Liver (tissue), 9 donors: Measurements from ENCODE around the gene ACOXL. TPM values are rescaled to one million over a fixed set of nuclear protein-coding genes. Genes with fewer than 3 reads are reported as not detected.
A peak's percentile ranks its signal among the peaks of the same experiment; 100 is the strongest.

Source experiments
- DNase-seq: peaks from one replicate; pipeline ENCODE4 v3.0.0-alpha.2; 2017; ENCODE audit warnings: low spot score
- H3K27ac ChIP-seq, 2 donors: one replicate each; pipeline ENCODE4 v1.7.0; 2013; ENCODE audit warnings: inconsistent platforms in 2 of 2, low read length in 2 of 2, control low read depth in 1 of 2, low read depth in 1 of 2, mild to moderate bottlenecking in 1 of 2
- H3K27me3 ChIP-seq, 4 donors: one replicate each; pipeline versions ENCODE4 v1.6.1 to v1.7.0; 2013; ENCODE audit warnings: low read length in 3 of 4, inconsistent platforms in 1 of 4, mild to moderate bottlenecking in 1 of 4, moderate library complexity in 1 of 4; ENCODE audit not compliant: control insufficient read depth in 4 of 4, insufficient read depth in 4 of 4
- H3K36me3 ChIP-seq, 4 donors: one replicate each; pipeline versions ENCODE4 v1.6.1 to v1.7.0; 2013; ENCODE audit warnings: low read length in 3 of 4, mild to moderate bottlenecking in 3 of 4, low read depth in 1 of 4, moderate library complexity in 1 of 4; ENCODE audit not compliant: control insufficient read depth in 4 of 4, insufficient read depth in 3 of 4
- H3K4me1 ChIP-seq, 4 donors: one replicate each; pipeline versions ENCODE4 v1.6.1 to v1.7.0; 2013; ENCODE audit warnings: low read length in 3 of 4, mild to moderate bottlenecking in 3 of 4, moderate library complexity in 1 of 4; ENCODE audit not compliant: control insufficient read depth in 4 of 4, insufficient read depth in 4 of 4
- H3K4me3 ChIP-seq, 3 donors: one replicate each; pipeline versions ENCODE4 v1.6.1 to v1.7.0; 2013; ENCODE audit warnings: low read length in 3 of 3, control low read depth in 1 of 3, low read depth in 1 of 3, mild to moderate bottlenecking in 1 of 3
- H3K9ac ChIP-seq, 2 donors: one replicate each; pipeline ENCODE4 v1.7.0; 2013; ENCODE audit warnings: low read length in 2 of 2, mild to moderate bottlenecking in 2 of 2, moderate library complexity in 2 of 2, control low read depth in 1 of 2, low read depth in 1 of 2
- H3K9me3 ChIP-seq, 4 donors: one replicate each; pipeline versions ENCODE4 v1.6.1 to v1.7.0; 2013; ENCODE audit warnings: low read length in 3 of 4; ENCODE audit not compliant: control insufficient read depth in 4 of 4
- CTCF ChIP-seq: fragments of 150-350 bp; IDR thresholded peaks from 2 replicates; pipeline ENCODE4 v1.5.1; 2017; ENCODE audit warnings: improper control_type of control experiment, low read depth, low read length; ENCODE audit not compliant: missing input control
- FOXA1 ChIP-seq: IDR thresholded peaks from 2 replicates; pipeline ENCODE4 v1.6.1; 2016; ENCODE audit warnings: antibody characterized with exemption
- FOXA2 ChIP-seq: IDR thresholded peaks from 2 replicates; pipeline ENCODE4 v1.6.1; 2016; ENCODE audit warnings: antibody characterized with exemption
- GABPA ChIP-seq, 2 donors: IDR thresholded peaks in 1 of 2; conservative IDR thresholded peaks in 1 of 2; 2 replicates each; pipeline ENCODE4 v1.6.1; 2016; ENCODE audit warnings: antibody characterized with exemption in 2 of 2, mild to moderate bottlenecking in 1 of 2, moderate library complexity in 1 of 2
- HNF4A ChIP-seq, 2 donors: conservative IDR thresholded peaks; 2 replicates each; pipeline ENCODE4 v1.6.1; 2016; ENCODE audit warnings: antibody characterized with exemption in 2 of 2, mild to moderate bottlenecking in 2 of 2
- JUND ChIP-seq, 2 donors: IDR thresholded peaks; 2 replicates each; pipeline ENCODE4 v1.6.1; 2016; ENCODE audit warnings: antibody characterized with exemption in 2 of 2
- RAD21 ChIP-seq, 2 donors: IDR thresholded peaks; 2 replicates each; pipeline ENCODE4 v1.6.1; 2016; ENCODE audit warnings: antibody characterized with exemption in 2 of 2, mild to moderate bottlenecking in 2 of 2
- REST ChIP-seq: IDR thresholded peaks from 2 replicates; pipeline ENCODE4 v1.6.1; 2016; ENCODE audit warnings: antibody characterized with exemption, mild to moderate bottlenecking
- SP1 ChIP-seq: IDR thresholded peaks from 2 replicates; pipeline ENCODE4 v1.6.1; 2018; ENCODE audit warnings: antibody characterized with exemption, mild to moderate bottlenecking
- YY1 ChIP-seq: IDR thresholded peaks from 2 replicates; pipeline ENCODE4 v1.6.1; 2016; ENCODE audit warnings: antibody characterized with exemption, mild to moderate bottlenecking
- ZBTB33 ChIP-seq: IDR thresholded peaks from 2 replicates; pipeline ENCODE4 v1.6.1; 2016; ENCODE audit warnings: antibody characterized with exemption
- WGBS: extraction: QIAGEN DNeasy Blood & Tissue Kit; methylation state at CpG from one replicate; pipeline ENCODE4 v1.1.7; 2013; 5-methylcytosine and 5-hydroxymethylcytosine counted together
- polyA plus RNA-seq, 2 donors: library from polyadenylated mRNA; stranded (reverse) in 1 of 2; unstranded in 1 of 2; fragments of 200-250 nt in 1 of 2; fragments of >200 nt in 1 of 2; fragmentation: Nextera tagmentation in 1 of 2; extraction: Ambion mirVana in 1 of 2; gene quantifications; one replicate each; pipeline versions ENCODE4 v1.2.1 to v1.2.3, GENCODE V29; 2013 to 2015
- total RNA-seq, 2 donors: library from RNA; depleted of rRNA; stranded (reverse); fragments of >200 nt; gene quantifications; one replicate each; pipeline ENCODE4 v1.2.3, GENCODE V29; 2014
- donor health status: healthy.
- donor health status: healthy.
- donor health status: healthy.
- donor health status: healthy.
- donor health status: healthy.

Gene ACOXL
- total and polyA plus RNA-seq, 4 donors, result 0.07 TPM; not detected in 3

- no peak for TF ChIP-seq CTCF
- TF ChIP-seq HNF4A (conservative IDR thresholded peaks at IDR 0.05), result no peak
- no peak for TF ChIP-seq RAD21 (IDR thresholded peaks at IDR 0.05)
- no peak for TF ChIP-seq SP1
- no peak for TF ChIP-seq YY1
These were observed 120.3 kb downstream of the ACOXL start (continued) for GRCh38 chr2:110852541-110853263.

GRCh38 chr2:110853516-110853915, 121.1 kb downstream of the ACOXL start:
- Histone ChIP-seq H3K27ac (no peak overlapping the region), H3K4me3 (no peak overlapping the region), H3K27me3 (no peaks in the 10 kb centered on the region), H3K9ac (no peak overlapping the region), H3K36me3 (no peaks in the 10 kb centered on the region), H3K9me3 (no peaks in the 10 kb centered on the region), H3K4me1 (no peaks in the 10 kb centered on the region)
- 34% methylated on average over 5 of the region's 5 CpGs for WGBS
- DNase-seq, result no peak
- TF ChIP-seq REST (no peak), RAD21 (IDR thresholded peaks at IDR 0.05) (peak; percentile 37 to 49), CTCF (peak; percentile 45)

GRCh38 chr2:110853948-110854347, 121.6 kb downstream of the ACOXL start:
- Histone ChIP-seq H3K9ac (no peak overlapping the region), H3K9me3 (no peaks in the 10 kb centered on the region), H3K27me3 (no peaks in the 10 kb centered on the region), H3K27ac (no peak overlapping the region), H3K4me3 (no peak overlapping the region), H3K36me3 (no peaks in the 10 kb centered on the region), H3K4me1 (no peaks in the 10 kb centered on the region)
- no peak for DNase-seq
- TF ChIP-seq HNF4A (conservative IDR thresholded peaks at IDR 0.05) (no peak), JUND (IDR thresholded peaks at IDR 0.05) (no peak), GABPA (IDR thresholded peaks at IDR 0.05 in 1 of 2, conservative IDR thresholded peaks at IDR 0.05 in 1 of 2) (no peak), FOXA1 (no peak), CTCF (no peak), ZBTB33 (no peak), YY1 (no peak), SP1 (no peak), FOXA2 (no peak), REST (no peak)
- WGBS, result 93% methylated on average over 3 of the region's 3 CpGs
